ENCODE results near the gene R3HCC1L.

Gene R3HCC1L

GRCh38 chr10:98262571-98262970 is 128.1 kb downstream of the R3HCC1L start:
- no peak for DNase-seq

- DNase-seq, result no peak
Observed at GRCh38 chr10:98263088-98263487, 128.6 kb downstream of the R3HCC1L start.

GRCh38 chr10:98264378-98265065 is 130.1 kb downstream of the R3HCC1L start:
- DNase-seq, result no peak

- DNase-seq, result no peak
Observed at GRCh38 chr10:98265403-98266378, 131.2 kb downstream of the R3HCC1L start.

GRCh38 chr10:98266647-98267046 is 132.2 kb downstream of the R3HCC1L start:
- no peak for DNase-seq

- DNase-seq, result no peak
Observed at GRCh38 chr10:98267069-98267893, 132.8 kb downstream of the R3HCC1L start.

- DNase-seq, result no peak
Observed at GRCh38 chr10:98267894-98268693, 133.6 kb downstream of the R3HCC1L start, which contains the start of gene LOXL4. TSS of gene LOXL4 (minus strand) at chr10:98268194. CDS start at chr10:98263019, 5,175 bp downstream.

GRCh38 chr10:98268694-98269431 is 134.4 kb downstream of the R3HCC1L start:
- no peak for DNase-seq

- no peak for DNase-seq
Observed at GRCh38 chr10:98269435-98269912, 135.0 kb downstream of the R3HCC1L start.

GRCh38 chr10:98270073-98270740 is 135.8 kb downstream of the R3HCC1L start:
- DNase-seq, result no peak

GRCh38 chr10:98270786-98271185 is 136.3 kb downstream of the R3HCC1L start:
- no peak for DNase-seq

- DNase-seq, result no peak
Observed at GRCh38 chr10:98272245-98272644, 137.8 kb downstream of the R3HCC1L start.

GRCh38 chr10:98272656-98273055 is 138.2 kb downstream of the R3HCC1L start:
- DNase-seq, result no peak

- DNase-seq, result no peak
Observed at GRCh38 chr10:98273057-98273850, 138.8 kb downstream of the R3HCC1L start.

- DNase-seq, result no peak
Observed at GRCh38 chr10:98274562-98274961, 140.1 kb downstream of the R3HCC1L start.

- DNase-seq, result no peak
Observed at GRCh38 chr10:98276311-98276710, 141.9 kb downstream of the R3HCC1L start.

- no peak for DNase-seq
Observed at GRCh38 chr10:98285416-98285815, 151.0 kb downstream of the R3HCC1L start.

- no peak for DNase-seq
Observed at GRCh38 chr10:98286419-98286818, 152.0 kb downstream of the R3HCC1L start.

- no peak for DNase-seq
Observed at GRCh38 chr10:98287321-98287720, 152.9 kb downstream of the R3HCC1L start.

- DNase-seq, result no peak
Observed at GRCh38 chr10:98289802-98290209, 155.3 kb downstream of the R3HCC1L start.
